Measurements from ENCODE around the gene CA6.
"Not testable (repeated sequence)": the region's sequence is repeated elsewhere in the genome, so short reads cannot be mapped to it uniquely, and the experiment has no call there.

The CA6 gene

GRCh38 chr1:8913457-8913856 is 32.2 kb upstream of the CA6 start:
- Mint-ChIP-seq H3K9me3 (ENCODE audit: low read depth) (no peaks in the 10 kb centered on the region), H3K27me3 (no peaks in the 10 kb centered on the region), H3K36me3 (peaks cover 8% of the 10 kb centered on the region), H3K4me3 (no peak overlapping the region), H3K27ac (peak overlapping the region; percentile 19), H3K4me1 (ENCODE audit: low read depth) (peaks cover 44% of the 10 kb centered on the region)

- Mint-ChIP-seq H3K27ac (peak overlapping the region; percentile 89), H3K4me1 (ENCODE audit: low read depth) (peaks cover 46% of the 10 kb centered on the region), H3K36me3 (peaks cover 10% of the 10 kb centered on the region), H3K4me3 (no peak overlapping the region), H3K27me3 (no peaks in the 10 kb centered on the region), H3K9me3 (ENCODE audit: low read depth) (no peaks in the 10 kb centered on the region)
Observed at GRCh38 chr1:8914466-8914865, 31.2 kb upstream of the CA6 start.

- Mint-ChIP-seq H3K4me3 (no peak overlapping the region), H3K27ac (peak overlapping the region; percentile 89), H3K9me3 (ENCODE audit: low read depth) (no peaks in the 10 kb centered on the region), H3K4me1 (ENCODE audit: low read depth) (peaks cover 47% of the 10 kb centered on the region), H3K36me3 (peaks cover 6% of the 10 kb centered on the region), H3K27me3 (no peaks in the 10 kb centered on the region)
Observed at GRCh38 chr1:8915446-8915845, 30.2 kb upstream of the CA6 start.

- Mint-ChIP-seq H3K27ac (peak overlapping the region; percentile 90), H3K4me3 (peak overlapping the region; percentile 75), H3K4me1 (ENCODE audit: low read depth) (peaks cover 47% of the 10 kb centered on the region)
- H3K9me3 Mint-ChIP-seq (ENCODE audit: low read depth); H3K36me3 Mint-ChIP-seq; H3K27me3 Mint-ChIP-seq: not testable (repeated sequence)
Observed at GRCh38 chr1:8917536-8917935, 28.1 kb upstream of the CA6 start.

GRCh38 chr1:8922962-8923361 is 22.7 kb upstream of the CA6 start:
- Mint-ChIP-seq H3K9me3 (ENCODE audit: low read depth) (no peaks in the 10 kb centered on the region), H3K4me3 (no peak overlapping the region), H3K36me3 (peaks cover 7% of the 10 kb centered on the region), H3K4me1 (ENCODE audit: low read depth) (peaks cover 14% of the 10 kb centered on the region), H3K27ac (no peak overlapping the region), H3K27me3 (no peaks in the 10 kb centered on the region)

- Mint-ChIP-seq H3K27me3 (no peaks in the 10 kb centered on the region), H3K4me3 (no peak overlapping the region), H3K4me1 (ENCODE audit: low read depth) (peaks cover 13% of the 10 kb centered on the region), H3K36me3 (peaks cover 5% of the 10 kb centered on the region), H3K27ac (no peak overlapping the region), H3K9me3 (ENCODE audit: low read depth) (no peaks in the 10 kb centered on the region)
Observed at GRCh38 chr1:8925406-8925805, 20.3 kb upstream of the CA6 start.

GRCh38 chr1:8925960-8926359 is 19.7 kb upstream of the CA6 start:
- peaks cover 5% of the 10 kb centered on the region for H3K36me3 Mint-ChIP-seq
- peaks cover 15% of the 10 kb centered on the region for H3K4me1 Mint-ChIP-seq (ENCODE audit: low read depth)
- H3K4me3 Mint-ChIP-seq: no peak overlapping the region
- H3K27me3 Mint-ChIP-seq: no peaks in the 10 kb centered on the region
- H3K9me3 Mint-ChIP-seq (ENCODE audit: low read depth): no peaks in the 10 kb centered on the region
- H3K27ac Mint-ChIP-seq: no peak overlapping the region

- Mint-ChIP-seq H3K4me3 (no peak overlapping the region), H3K9me3 (ENCODE audit: low read depth) (no peaks in the 10 kb centered on the region), H3K36me3 (peaks cover 6% of the 10 kb centered on the region), H3K27me3 (no peaks in the 10 kb centered on the region), H3K27ac (no peak overlapping the region), H3K4me1 (ENCODE audit: low read depth) (peaks cover 20% of the 10 kb centered on the region)
Observed at GRCh38 chr1:8926707-8927694, 18.7 kb upstream of the CA6 start.

GRCh38 chr1:8930116-8930515 is 15.6 kb upstream of the CA6 start:
- Mint-ChIP-seq H3K4me1 (ENCODE audit: low read depth) (peaks cover 29% of the 10 kb centered on the region), H3K4me3 (peak overlapping the region; percentile 4), H3K27me3 (no peaks in the 10 kb centered on the region), H3K36me3 (peaks cover 7% of the 10 kb centered on the region), H3K27ac (peak overlapping the region; percentile 70), H3K9me3 (ENCODE audit: low read depth) (peaks cover 6% of the 10 kb centered on the region)

GRCh38 chr1:8937051-8937450 is 8.6 kb upstream of the CA6 start:
- not testable (repeated sequence) for H3K9me3 Mint-ChIP-seq (ENCODE audit: low read depth); H3K4me3 Mint-ChIP-seq; H3K36me3 Mint-ChIP-seq; H3K27me3 Mint-ChIP-seq
- Mint-ChIP-seq H3K27ac (peak overlapping the region; percentile 96), H3K4me1 (ENCODE audit: low read depth) (peaks cover 55% of the 10 kb centered on the region)

- no peaks in the 10 kb centered on the region for H3K27me3 Mint-ChIP-seq
- H3K4me1 Mint-ChIP-seq (ENCODE audit: low read depth): peaks cover 60% of the 10 kb centered on the region
- peak overlapping the region; percentile 96 for H3K27ac Mint-ChIP-seq
- H3K9me3 Mint-ChIP-seq (ENCODE audit: low read depth): peaks cover 6% of the 10 kb centered on the region
- peak overlapping the region; percentile 51 for H3K4me3 Mint-ChIP-seq
- H3K36me3 Mint-ChIP-seq: peaks cover 4% of the 10 kb centered on the region
Observed at GRCh38 chr1:8937701-8938100, 8.0 kb upstream of the CA6 start.

- Mint-ChIP-seq H3K4me3 (peak overlapping the region; percentile 51), H3K9me3 (ENCODE audit: low read depth) (peaks cover 5% of the 10 kb centered on the region), H3K36me3 (peaks cover 3% of the 10 kb centered on the region), H3K27me3 (no peaks in the 10 kb centered on the region), H3K27ac (peak overlapping the region; percentile 96), H3K4me1 (ENCODE audit: low read depth) (peaks cover 64% of the 10 kb centered on the region)
Observed at GRCh38 chr1:8938232-8938999, 7.3 kb upstream of the CA6 start.

GRCh38 chr1:8939000-8939265 is 6.7 kb upstream of the CA6 start:
- Mint-ChIP-seq H3K27me3 (no peaks in the 10 kb centered on the region), H3K4me1 (ENCODE audit: low read depth) (peaks cover 67% of the 10 kb centered on the region), H3K4me3 (no peak overlapping the region), H3K27ac (peak overlapping the region; percentile 96), H3K36me3 (peaks cover under 1% of the 10 kb centered on the region), H3K9me3 (ENCODE audit: low read depth) (no peaks in the 10 kb centered on the region)

- H3K9me3 Mint-ChIP-seq (ENCODE audit: low read depth): no peaks in the 10 kb centered on the region
- no peaks in the 10 kb centered on the region for H3K27me3 Mint-ChIP-seq
- H3K27ac Mint-ChIP-seq: peak overlapping the region; percentile 96
- H3K4me1 Mint-ChIP-seq (ENCODE audit: low read depth): peaks cover 70% of the 10 kb centered on the region
- peak overlapping the region; percentile 15 for H3K4me3 Mint-ChIP-seq
- no peaks in the 10 kb centered on the region for H3K36me3 Mint-ChIP-seq
Observed at GRCh38 chr1:8939362-8939995, 6.2 kb upstream of the CA6 start.

GRCh38 chr1:8941906-8942305 is 3.8 kb upstream of the CA6 start:
- H3K27me3 Mint-ChIP-seq: no peaks in the 10 kb centered on the region
- H3K9me3 Mint-ChIP-seq (ENCODE audit: low read depth): no peaks in the 10 kb centered on the region
- no peak overlapping the region for H3K4me3 Mint-ChIP-seq
- peaks cover 91% of the 10 kb centered on the region for H3K4me1 Mint-ChIP-seq (ENCODE audit: low read depth)
- H3K27ac Mint-ChIP-seq: peak overlapping the region; percentile 70
- H3K36me3 Mint-ChIP-seq: no peaks in the 10 kb centered on the region

Measured in activated naive CD8-positive, alpha-beta T cell (primary cell).